Activated CD4-positive, alpha-beta T cell treated with anti-CD3 and anti-CD28 coated beads, Interleukin-2, amount 50 U/mL, for 4 hours (primary cell): ENCODE measurements around the gene TIMM23.
"Not testable (repeated sequence)": the region's sequence is repeated elsewhere in the genome, so short reads cannot be mapped to it uniquely, and the experiment has no call there.

Source experiments
- DNase-seq, 2 experiments: peaks; one replicate each; pipeline ENCODE4 v3.0.0-alpha.2; 2020

TIMM23 gene

GRCh38 chr10:46025406-46025805 is 53.1 kb downstream of the TIMM23 start:
- no peak for DNase-seq

- DNase-seq = no peak
Measured at GRCh38 chr10:46026106-46026505, 53.8 kb downstream of the TIMM23 start.

- peak in 1 of 2 experiments; percentile 16 for DNase-seq
Measured at GRCh38 chr10:46028584-46029460, 56.5 kb downstream of the TIMM23 start.

- DNase-seq = no peak
Measured at GRCh38 chr10:46029461-46030030, 57.3 kb downstream of the TIMM23 start.

GRCh38 chr10:46030091-46030937 is 58.0 kb downstream of the TIMM23 start, which contains the start of gene NCOA4:
NCOA4 (minus strand) TSS chr10:46030623; CDS start chr10:46016680, 13,943 bp downstream.
- DNase-seq = peak; percentile 95 to 96

- DNase-seq = no peak
Measured at GRCh38 chr10:46031648-46032532, 59.6 kb downstream of the TIMM23 start.

GRCh38 chr10:46033602-46034011 is 61.3 kb downstream of the TIMM23 start:
- no peak for DNase-seq

GRCh38 chr10:46035923-46036849 is 63.9 kb downstream of the TIMM23 start:
- DNase-seq = no peak

- no peak for DNase-seq
Measured at GRCh38 chr10:46037107-46037825, 65.0 kb downstream of the TIMM23 start.

- no peak for DNase-seq
Measured at GRCh38 chr10:46040004-46040403, 67.7 kb downstream of the TIMM23 start.

GRCh38 chr10:46042527-46042926 is 70.2 kb downstream of the TIMM23 start:
- no peak for DNase-seq

GRCh38 chr10:46046261-46046660 is 74.0 kb downstream of the TIMM23 start, which contains the start of gene MSMB:
MSMB (minus strand) TSS chr10:46046269; CDS start chr10:46046237, 32 bp downstream.
- no peak for DNase-seq

GRCh38 chr10:46048152-46048551 is 75.9 kb downstream of the TIMM23 start:
- DNase-seq = no peak

- DNase-seq = not testable (repeated sequence)
Measured at GRCh38 chr10:46049497-46049831, 77.2 kb downstream of the TIMM23 start.

- DNase-seq = no peak
Measured at GRCh38 chr10:46050941-46051623, 78.8 kb downstream of the TIMM23 start.

GRCh38 chr10:46052057-46052790 is 79.9 kb downstream of the TIMM23 start:
- DNase-seq = no peak

- DNase-seq = no peak
Measured at GRCh38 chr10:46052791-46053375, 80.6 kb downstream of the TIMM23 start.
